Neuron (in vitro differentiated cells): ENCODE results near the gene PDZK1IP1.
"Not testable (repeated sequence)": the region's sequence is repeated elsewhere in the genome, so short reads cannot be mapped to it uniquely, and the experiment has no call there.

ENCODE experiments used
- H2AFZ ChIP-seq: one replicate; pipeline ENCODE4 v1.6.1; 2013; ENCODE audit warnings: low read depth, mild to moderate bottlenecking, inconsistent platforms, low read length, moderate library complexity
- H3K27me3 ChIP-seq: one replicate; pipeline ENCODE4 v1.6.1; 2013; ENCODE audit warnings: low read length; ENCODE audit not compliant: insufficient read depth
- H3K36me3 ChIP-seq: one replicate; pipeline ENCODE4 v1.6.1; 2013; ENCODE audit warnings: low read length; ENCODE audit not compliant: insufficient read depth
- H3K4me1 ChIP-seq: one replicate; pipeline ENCODE4 v1.6.1; 2013; ENCODE audit warnings: low read length; ENCODE audit not compliant: insufficient read depth
- H3K4me3 ChIP-seq: 2 replicates; pipeline ENCODE4 v1.5.1; 2013; ENCODE audit warnings: mild to moderate bottlenecking, low read length, moderate library complexity
- H3K9me3 ChIP-seq: one replicate; pipeline ENCODE4 v1.6.1; 2013; ENCODE audit warnings: low read length

PDZK1IP1 gene

GRCh38 chr1:47215713-47216112 is 25.9 kb upstream of the PDZK1IP1 start:
- Histone ChIP-seq H3K9me3 (peaks cover 2% of the 10 kb centered on the region), H3K4me1 (no peaks in the 10 kb centered on the region), H3K4me3 (no peak overlapping the region), H3K36me3 (no peaks in the 10 kb centered on the region), H3K27me3 (peaks cover 27% of the 10 kb centered on the region), H2AFZ (no peak overlapping the region)

GRCh38 chr1:47214549-47214948 is 24.7 kb upstream of the PDZK1IP1 start:
- Histone ChIP-seq H3K4me1 (no peaks in the 10 kb centered on the region), H3K27me3 (peaks cover 27% of the 10 kb centered on the region), H2AFZ (no peak overlapping the region), H3K4me3 (no peak overlapping the region), H3K36me3 (no peaks in the 10 kb centered on the region), H3K9me3 (peaks cover 2% of the 10 kb centered on the region)

- Histone ChIP-seq H2AFZ (no peak overlapping the region), H3K4me3 (no peak overlapping the region), H3K9me3 (peaks cover 2% of the 10 kb centered on the region), H3K27me3 (peaks cover 15% of the 10 kb centered on the region), H3K4me1 (peaks cover 5% of the 10 kb centered on the region), H3K36me3 (no peaks in the 10 kb centered on the region)
Observed at GRCh38 chr1:47213230-47213963, 23.6 kb upstream of the PDZK1IP1 start.

GRCh38 chr1:47212636-47213229 is 22.9 kb upstream of the PDZK1IP1 start:
- H3K36me3 ChIP-seq: no peaks in the 10 kb centered on the region
- peaks cover 11% of the 10 kb centered on the region for H3K27me3 ChIP-seq
- H2AFZ ChIP-seq: no peak overlapping the region
- peaks cover 12% of the 10 kb centered on the region for H3K4me1 ChIP-seq
- no peak overlapping the region for H3K4me3 ChIP-seq
- peaks cover 2% of the 10 kb centered on the region for H3K9me3 ChIP-seq

- no peak overlapping the region for H3K4me3 ChIP-seq
- H3K36me3 ChIP-seq: no peaks in the 10 kb centered on the region
- peaks cover 9% of the 10 kb centered on the region for H3K27me3 ChIP-seq
- no peaks in the 10 kb centered on the region for H3K9me3 ChIP-seq
- H2AFZ ChIP-seq: peak overlapping the region; percentile 7
- H3K4me1 ChIP-seq: peaks cover 13% of the 10 kb centered on the region
Observed at GRCh38 chr1:47211796-47212269, 22.0 kb upstream of the PDZK1IP1 start.

GRCh38 chr1:47210666-47211065 is 20.8 kb upstream of the PDZK1IP1 start:
- Histone ChIP-seq H3K4me1 (peaks cover 13% of the 10 kb centered on the region), H3K27me3 (peaks cover 9% of the 10 kb centered on the region), H3K36me3 (no peaks in the 10 kb centered on the region)

GRCh38 chr1:47209725-47210325 is 20.0 kb upstream of the PDZK1IP1 start:
- H3K9me3 ChIP-seq: no peaks in the 10 kb centered on the region
- no peak overlapping the region for H2AFZ ChIP-seq
- H3K36me3 ChIP-seq: no peaks in the 10 kb centered on the region
- peaks cover 9% of the 10 kb centered on the region for H3K27me3 ChIP-seq
- peaks cover 13% of the 10 kb centered on the region for H3K4me1 ChIP-seq
- H3K4me3 ChIP-seq: no peak overlapping the region

More at GRCh38 chr1:47210666-47211065, 20.8 kb upstream of the PDZK1IP1 start:
- Histone ChIP-seq H3K9me3 (no peaks in the 10 kb centered on the region), H3K4me3 (no peak overlapping the region), H2AFZ (no peak overlapping the region)

GRCh38 chr1:47209091-47209490 is 19.3 kb upstream of the PDZK1IP1 start:
- no peak overlapping the region for H2AFZ ChIP-seq
- peaks cover 6% of the 10 kb centered on the region for H3K27me3 ChIP-seq
- H3K9me3 ChIP-seq: no peaks in the 10 kb centered on the region
- no peak overlapping the region for H3K4me3 ChIP-seq
- peaks cover 13% of the 10 kb centered on the region for H3K4me1 ChIP-seq
- no peaks in the 10 kb centered on the region for H3K36me3 ChIP-seq

GRCh38 chr1:47208374-47208850 is 18.6 kb upstream of the PDZK1IP1 start:
- Histone ChIP-seq H2AFZ (no peak overlapping the region), H3K27me3 (peaks cover 2% of the 10 kb centered on the region), H3K36me3 (no peaks in the 10 kb centered on the region), H3K4me1 (peaks cover 13% of the 10 kb centered on the region), H3K9me3 (no peaks in the 10 kb centered on the region), H3K4me3 (no peak overlapping the region)

GRCh38 chr1:47207803-47208373 is 18.1 kb upstream of the PDZK1IP1 start:
- peaks cover 13% of the 10 kb centered on the region for H3K4me1 ChIP-seq
- H3K9me3 ChIP-seq: no peaks in the 10 kb centered on the region
- H3K27me3 ChIP-seq: peaks cover 2% of the 10 kb centered on the region
- H3K4me3 ChIP-seq: no peak overlapping the region
- no peak overlapping the region for H2AFZ ChIP-seq
- no peaks in the 10 kb centered on the region for H3K36me3 ChIP-seq

- Histone ChIP-seq H3K36me3 (no peaks in the 10 kb centered on the region), H3K4me3 (no peak overlapping the region), H3K27me3 (peaks cover 7% of the 10 kb centered on the region), H3K4me1 (peaks cover 13% of the 10 kb centered on the region), H2AFZ (no peak overlapping the region), H3K9me3 (no peaks in the 10 kb centered on the region)
Observed at GRCh38 chr1:47205918-47206317, 16.1 kb upstream of the PDZK1IP1 start.

GRCh38 chr1:47203504-47203903 is 13.7 kb upstream of the PDZK1IP1 start:
- H2AFZ ChIP-seq, H3K36me3 ChIP-seq, H3K9me3 ChIP-seq, H3K4me1 ChIP-seq, H3K4me3 ChIP-seq: not testable (repeated sequence)
- H3K27me3 ChIP-seq: peaks cover 15% of the 10 kb centered on the region

- H3K9me3 ChIP-seq: no peaks in the 10 kb centered on the region
- no peak overlapping the region for H3K4me3 ChIP-seq
- H3K27me3 ChIP-seq: peaks cover 18% of the 10 kb centered on the region
- H3K4me1 ChIP-seq: no peaks in the 10 kb centered on the region
- no peaks in the 10 kb centered on the region for H3K36me3 ChIP-seq
- H2AFZ ChIP-seq: no peak overlapping the region
Observed at GRCh38 chr1:47201179-47201578, 11.3 kb upstream of the PDZK1IP1 start.
